Measurements from ENCODE around the gene FBXL16. TPM values are rescaled to one million over a fixed set of nuclear protein-coding genes. Genes with fewer than 3 reads are reported as not detected.

The FBXL16 gene
- total and polyA plus RNA-seq, 2 donors (not counting 3 experiments of a cell fraction or from before 2014, with no cell fraction given): 0.07 to 0.22 TPM

- Histone ChIP-seq H3K36me3 (ENCODE audit: control insufficient read depth in 2 of 2, extremely low read depth in 1 of 2, insufficient read depth in 2 of 2, low read length in 2 of 2) (peaks cover 2 to 4% of the 10 kb centered on the region in 2 experiments), H2AFZ (ENCODE audit: low read depth, low read length) (peak overlapping the region; percentile 61), H4K20me1 (replicated peaks; ENCODE audit: control insufficient read depth, extremely low read depth, insufficient read depth, low read length) (no peaks in the 10 kb centered on the region), H3K79me2 (ENCODE audit: control insufficient read depth, insufficient read depth, low read length) (no peaks in the 10 kb centered on the region), H3K9me1 (replicated peaks; ENCODE audit: control insufficient read depth, extremely low read depth, insufficient read depth, low read length) (no peaks in the 10 kb centered on the region), H3K9me3 (replicated peaks; ENCODE audit: control insufficient read depth, insufficient read depth, low read length) (no peaks in the 10 kb centered on the region), H3K9ac (replicated peaks; ENCODE audit: extremely low read depth, insufficient read depth, low read length) (peak overlapping the region; percentile 14), H3K27me3 (ENCODE audit: control insufficient read depth in 2 of 2, insufficient read depth in 2 of 2, low read length in 2 of 2) (no peaks in the 10 kb centered on the region), H3K4me2 (ENCODE audit: insufficient read depth, low read length) (peak overlapping the region; percentile 69), H3K4me1 (ENCODE audit: control insufficient read depth, extremely low read depth, insufficient read depth, low read length) (peaks cover 13% of the 10 kb centered on the region), H3K27ac (ENCODE audit: insufficient read depth, low read depth, low read length) (no peak overlapping the region), H3K4me3 (replicated peaks in 1 of 3; ENCODE audit: insufficient read depth in 1 of 3, low read depth in 1 of 3, low read length in 3 of 3) (peak overlapping the region; percentile 17 to 61 (median 44))
- ChIA-PET POLR2A (no interaction called here), CTCF (interaction anchor here (1.0 to 5.7 kb wide), 5 partner anchors 9 to 61 kb away, joined by 3 to 34 read pairs (median 6); partner anchors contain the start of genes CHTF18, METRN and RPUSD1)
- intact Hi-C loops (cut with micrococcal nuclease): no loop called here
- no TSS peak for BruUV-seq (replicated peaks)
- FAIRE-seq (no peak), DNase-seq (ENCODE audit: low read depth, low spot score) (no peak)
- dilution Hi-C loops (cut with MboI; ENCODE audit: extremely low pct_ligation_motif_present, low sequenced_read_pairs): no loop called here
- TF ChIP-seq POLR2AphosphoS5 (IDR thresholded peaks at IDR 0.05; ENCODE audit: insufficient read depth, low read depth, low read length): no peak
- TF ChIP-seq MYC (IDR thresholded peaks at IDR 0.05; ENCODE audit: low read depth, low read length): no peak
- TF ChIP-seq MAX (IDR thresholded peaks at IDR 0.05; ENCODE audit: insufficient read depth, insufficient read length): no peak
Observed at GRCh38 chr16:727291-727977, 21.8 kb upstream of the FBXL16 start.

GRCh38 chr16:726438-727290 is 21.1 kb upstream of the FBXL16 start, which contains the start of the genes CCDC78 and HAGHL:
TSS of gene CCDC78 (minus strand) at chr16:726443. CDS start at chr16:726367, 76 bp downstream.
TSS of gene HAGHL (plus strand) at chr16:727106. CDS start at chr16:727510, 404 bp downstream.
- TF ChIP-seq JUN (IDR thresholded peaks at IDR 0.05; ENCODE audit: borderline replicate concordance, insufficient read depth, insufficient read length, low read depth) (no peak), EZH2 (IDR thresholded peaks at IDR 0.05; ENCODE audit: borderline replicate concordance, low read depth, low read length, severe bottlenecking) (peak; percentile 11), POLR2AphosphoS5 (IDR thresholded peaks at IDR 0.05; ENCODE audit: insufficient read depth, low read depth, low read length) (peak; percentile 22)
- Histone ChIP-seq H3K4me1 (ENCODE audit: control insufficient read depth, extremely low read depth, insufficient read depth, low read length) (peaks cover 17% of the 10 kb centered on the region), H3K36me3 (ENCODE audit: control insufficient read depth in 2 of 2, extremely low read depth in 1 of 2, insufficient read depth in 2 of 2, low read length in 2 of 2) (no peaks in the 10 kb centered on the region), H3K27me3 (ENCODE audit: control insufficient read depth in 2 of 2, insufficient read depth in 2 of 2, low read length in 2 of 2) (no peaks in the 10 kb centered on the region), H4K20me1 (replicated peaks; ENCODE audit: control insufficient read depth, extremely low read depth, insufficient read depth, low read length) (no peaks in the 10 kb centered on the region), H3K27ac (ENCODE audit: insufficient read depth, low read depth, low read length) (no peak within 1 kb of the TSS), H3K4me3 (replicated peaks in 1 of 3; ENCODE audit: insufficient read depth in 1 of 3, low read depth in 1 of 3, low read length in 3 of 3) (peak within 1 kb of the TSS; percentile 17 to 61 (median 44)), H2AFZ (ENCODE audit: low read depth, low read length) (peak within 1 kb of the TSS; percentile 61), H3K4me2 (ENCODE audit: insufficient read depth, low read length) (peak within 1 kb of the TSS; percentile 69), H3K9ac (replicated peaks; ENCODE audit: extremely low read depth, insufficient read depth, low read length) (peak within 1 kb of the TSS; percentile 14), H3K9me1 (replicated peaks; ENCODE audit: control insufficient read depth, extremely low read depth, insufficient read depth, low read length) (no peaks in the 10 kb centered on the region), H3K79me2 (ENCODE audit: control insufficient read depth, insufficient read depth, low read length) (no peaks in the 10 kb centered on the region), H3K9me3 (replicated peaks; ENCODE audit: control insufficient read depth, insufficient read depth, low read length) (no peaks in the 10 kb centered on the region)
- peak; percentile 24 for DNase-seq (ENCODE audit: low read depth, low spot score)
- BruUV-seq (replicated peaks): no TSS peak
- no peak for FAIRE-seq
- CTCF ChIA-PET: interaction anchor here (1.4 to 5.7 kb wide), 3 partner anchors 11 to 14 kb away, joined by 3 to 34 read pairs (median 6); partner anchors contain the start of gene METRN
- dilution Hi-C loops (cut with MboI; ENCODE audit: extremely low pct_ligation_motif_present, low sequenced_read_pairs): no loop called here
- intact Hi-C loops (cut with micrococcal nuclease): no loop called here
- POLR2A ChIA-PET: no interaction called here
